Fibroblast of gingiva (primary cell): ENCODE data around the gene THAP12.
"Not testable (repeated sequence)": the region's sequence is repeated elsewhere in the genome, so short reads cannot be mapped to it uniquely, and the experiment has no call there.

Experiments used
- DNase-seq: peaks from one replicate; pipeline ENCODE4 v3.0.0-alpha.2; 2011; ENCODE audit warnings: low read depth

The THAP12 gene

GRCh38 chr11:76325185-76325584 is 55.7 kb downstream of the THAP12 start:
- DNase-seq = no peak

GRCh38 chr11:76323804-76324203 is 57.1 kb downstream of the THAP12 start:
- no peak for DNase-seq

GRCh38 chr11:76323375-76323774 is 57.6 kb downstream of the THAP12 start:
- DNase-seq = not testable (repeated sequence)

GRCh38 chr11:76322942-76323341 is 58.0 kb downstream of the THAP12 start:
- DNase-seq = no peak

- no peak for DNase-seq
Observed at GRCh38 chr11:76322540-76322939, 58.4 kb downstream of the THAP12 start.

GRCh38 chr11:76321820-76322524 is 59.0 kb downstream of the THAP12 start:
- DNase-seq = no peak

- DNase-seq = no peak
Observed at GRCh38 chr11:76321340-76321739, 59.6 kb downstream of the THAP12 start.

GRCh38 chr11:76320929-76321328 is 60.0 kb downstream of the THAP12 start:
- DNase-seq = no peak

- not testable (repeated sequence) for DNase-seq
Observed at GRCh38 chr11:76319798-76320197, 61.1 kb downstream of the THAP12 start.

- DNase-seq = peak; percentile 44
Observed at GRCh38 chr11:76318744-76319384, 62.1 kb downstream of the THAP12 start.

GRCh38 chr11:76317296-76317695 is 63.6 kb downstream of the THAP12 start:
- no peak for DNase-seq

- DNase-seq = no peak
Observed at GRCh38 chr11:76316726-76317125, 64.2 kb downstream of the THAP12 start.

- DNase-seq = no peak
Observed at GRCh38 chr11:76315182-76315853, 65.6 kb downstream of the THAP12 start.

- DNase-seq = no peak
Observed at GRCh38 chr11:76314741-76315090, 66.2 kb downstream of the THAP12 start.

- no peak for DNase-seq
Observed at GRCh38 chr11:76313913-76314740, 66.8 kb downstream of the THAP12 start.

GRCh38 chr11:76313271-76313670 is 67.7 kb downstream of the THAP12 start:
- no peak for DNase-seq

GRCh38 chr11:76310832-76311595 is 69.9 kb downstream of the THAP12 start:
- no peak for DNase-seq

- no peak for DNase-seq
Observed at GRCh38 chr11:76307978-76308747, 72.8 kb downstream of the THAP12 start.

- no peak for DNase-seq
Observed at GRCh38 chr11:76307396-76307795, 73.5 kb downstream of the THAP12 start.

GRCh38 chr11:76303399-76303798 is 77.5 kb downstream of the THAP12 start:
- no peak for DNase-seq

- DNase-seq = no peak
Observed at GRCh38 chr11:76302996-76303395, 77.9 kb downstream of the THAP12 start.
